HG02840 (cell line): ENCODE measurements around the gene ZFP62.
A peak's percentile ranks its signal among the peaks of the same experiment; 100 is the strongest.

ENCODE experiments used
- ATAC-seq: cut with Tn5 transposase; IDR thresholded peaks from one replicate; pipeline ENCODE4 v1.9.1; 2021; ENCODE audit warnings: mild to moderate bottlenecking, moderate library complexity, moderate number of reproducible peaks; ENCODE audit not compliant: unreplicated experiment, low FRiP score

The ZFP62 gene

GRCh38 chr5:180869587-180869986 is 8.5 kb upstream of the ZFP62 start:
- no peak for ATAC-seq

DNA sequence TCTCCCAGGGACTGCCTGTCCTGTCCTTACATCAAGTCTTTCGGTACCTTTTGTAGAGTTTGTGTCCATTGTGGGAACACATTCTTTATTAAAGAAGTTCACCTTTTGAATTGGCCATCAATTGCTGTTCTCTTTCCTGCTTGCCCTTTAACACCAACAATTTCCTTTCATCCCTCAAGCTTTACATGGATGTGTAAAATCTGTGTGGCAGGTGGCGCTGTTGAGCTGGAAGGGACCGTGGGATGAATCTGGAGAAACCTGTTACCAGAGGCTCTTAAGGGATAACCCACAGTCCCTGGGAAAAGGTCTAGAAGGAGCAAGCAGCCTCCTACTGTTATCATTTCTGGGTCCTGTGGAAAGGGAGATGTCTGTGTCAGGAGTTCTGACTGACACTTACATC is 7.9 kb upstream of the ZFP62 start:
- ATAC-seq: no peak

DNA sequence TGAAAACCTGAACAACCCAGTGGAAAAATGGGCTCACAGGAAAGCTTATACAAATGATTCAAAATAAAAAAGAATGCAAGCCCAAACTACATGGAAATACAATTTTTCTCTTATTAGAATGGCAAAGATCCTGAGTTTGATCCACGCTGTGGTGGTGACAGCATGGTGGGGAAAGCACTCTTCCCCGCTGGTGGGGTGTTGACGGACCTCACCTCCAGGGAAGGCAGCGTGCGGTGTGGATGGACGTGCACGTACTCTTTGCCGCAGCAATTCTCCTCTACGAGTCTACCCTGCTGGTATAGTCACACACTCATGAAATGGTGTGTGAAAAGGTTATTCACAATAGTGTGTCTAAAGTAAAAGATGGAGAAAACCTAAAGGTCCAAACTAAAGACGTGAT is 5.9 kb upstream of the ZFP62 start:
- ATAC-seq: no peak

- ATAC-seq: no peak
These were observed 5.1 kb upstream of the ZFP62 start for GRCh38 chr5:180865981-180866695.

DNA sequence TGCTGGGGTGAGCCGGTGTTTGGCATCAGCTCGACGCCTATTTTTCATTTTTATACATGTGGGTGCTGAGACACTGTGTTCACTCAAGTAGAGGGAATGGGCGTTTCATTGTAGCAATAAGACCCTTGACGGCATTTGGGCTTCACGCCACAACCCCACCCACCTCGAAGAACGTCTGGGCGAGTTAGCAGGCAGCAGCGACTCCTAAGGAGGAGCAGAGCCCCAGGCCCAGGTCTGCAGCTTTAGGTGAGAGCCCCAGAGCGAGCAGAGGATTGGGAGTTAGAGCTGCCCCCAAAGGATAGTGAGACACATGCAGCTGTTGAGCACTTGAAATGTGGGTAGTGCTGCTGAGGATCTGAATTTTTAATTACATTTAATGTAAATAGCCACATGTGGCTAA is 1.6 kb upstream of the ZFP62 start:
- no peak for ATAC-seq

GRCh38 chr5:180860273-180860886 is 696 bp downstream of the ZFP62 start:
- ATAC-seq: peak; percentile 41

GRCh38 chr5:180858586-180858985 is 2.5 kb downstream of the ZFP62 start:
- ATAC-seq: no peak

- no peak for ATAC-seq
These were observed 7.3 kb downstream of the ZFP62 start for GRCh38 chr5:180853848-180854176.

GRCh38 chr5:180853121-180853847 is 7.8 kb downstream of the ZFP62 start:
- no peak for ATAC-seq

DNA sequence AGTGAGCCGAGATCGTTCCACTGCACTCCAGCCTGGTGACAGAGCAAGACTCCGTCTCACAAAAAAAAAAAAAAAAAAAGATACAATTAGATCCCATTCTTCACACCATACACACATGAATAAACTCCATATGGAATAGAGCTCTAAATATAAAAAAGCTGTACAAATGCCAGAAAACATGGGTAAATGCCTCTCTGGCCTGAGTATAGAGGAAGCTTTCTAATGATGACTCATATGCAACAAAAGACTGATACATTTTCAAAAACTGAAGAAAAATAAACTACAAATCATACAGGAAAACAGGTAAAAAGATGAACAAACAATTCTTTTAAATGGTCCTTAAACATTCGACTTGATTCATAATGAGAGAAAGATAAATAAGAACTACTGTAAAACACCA is 8.6 kb downstream of the ZFP62 start:
- ATAC-seq: no peak

- no peak for ATAC-seq
These were observed 10.5 kb downstream of the ZFP62 start for GRCh38 chr5:180850434-180851078.

DNA sequence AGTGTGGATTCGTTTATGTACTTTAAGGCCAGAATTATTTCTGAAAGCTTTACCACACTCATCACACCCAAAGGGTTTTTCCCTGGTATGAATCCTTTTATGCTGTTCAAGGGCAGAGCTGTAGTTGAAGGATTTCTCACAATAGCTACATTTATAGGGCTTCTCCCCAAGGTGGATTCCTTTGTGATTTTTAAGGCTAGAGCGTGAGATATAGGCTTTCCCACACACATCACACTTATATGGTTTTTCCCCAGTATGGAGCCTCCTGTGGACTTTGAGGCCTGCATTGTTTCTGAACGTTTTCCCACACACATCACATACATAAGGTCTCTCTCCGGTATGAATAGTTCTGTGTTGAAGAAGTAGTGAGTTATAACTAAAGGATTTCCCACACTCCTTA is 11.2 kb downstream of the ZFP62 start:
- ATAC-seq: no peak

DNA sequence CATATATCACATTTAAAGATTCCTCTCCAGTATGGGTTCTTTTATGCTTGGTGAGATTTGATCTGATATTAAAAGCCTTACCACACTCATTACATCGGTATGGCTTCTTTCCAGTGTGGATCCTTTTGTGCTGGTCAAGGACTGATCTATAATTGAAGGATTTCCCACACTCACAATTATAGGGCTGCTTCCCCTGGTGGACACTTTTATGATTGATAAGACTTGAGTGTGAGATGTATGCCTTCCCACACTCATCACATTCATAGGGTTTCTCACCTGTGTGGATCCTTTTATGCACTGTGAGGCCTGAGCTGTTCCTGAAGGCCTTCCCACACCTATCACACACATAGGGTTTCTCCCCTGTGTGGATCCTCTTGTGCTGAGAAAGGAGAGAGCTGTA is 12.2 kb downstream of the ZFP62 start:
- ATAC-seq: no peak

DNA sequence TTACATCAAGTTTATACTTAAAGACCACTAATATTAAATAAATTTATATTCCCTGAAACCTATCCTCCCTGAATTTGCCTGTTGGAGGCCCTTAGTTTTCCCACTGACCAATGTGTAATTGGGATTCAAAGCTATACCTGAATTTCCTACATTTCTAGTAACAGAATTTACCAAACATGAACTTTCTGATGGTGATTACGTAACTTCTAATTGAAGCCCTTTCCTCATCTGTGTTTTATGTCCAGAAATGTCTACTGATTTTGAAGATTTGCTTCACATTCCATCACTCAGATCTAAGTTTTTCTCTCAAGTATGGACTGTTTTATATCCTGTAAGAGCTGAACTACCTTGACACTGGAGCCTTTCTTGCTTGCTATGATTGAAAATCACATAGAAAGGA is 12.8 kb downstream of the ZFP62 start:
- no peak for ATAC-seq

DNA sequence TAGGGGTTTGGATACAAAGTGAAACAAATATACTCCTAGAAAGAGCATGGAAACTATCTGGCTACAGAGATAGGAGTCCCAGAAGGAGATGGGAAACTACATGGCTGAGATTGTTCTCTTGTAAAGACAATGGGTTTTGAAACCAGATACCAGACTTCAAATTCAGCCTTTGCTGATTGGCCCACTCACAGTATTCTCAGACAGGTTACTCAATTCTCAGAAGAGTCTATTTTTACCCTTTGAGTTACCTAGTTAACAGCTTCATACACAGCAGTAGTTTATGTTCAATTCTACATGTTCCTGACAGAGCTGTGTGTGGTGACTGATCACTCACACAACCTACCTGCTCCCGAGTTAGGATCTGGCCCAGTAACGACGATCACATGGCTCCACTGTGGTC is 14.1 kb downstream of the ZFP62 start:
- ATAC-seq: no peak

DNA sequence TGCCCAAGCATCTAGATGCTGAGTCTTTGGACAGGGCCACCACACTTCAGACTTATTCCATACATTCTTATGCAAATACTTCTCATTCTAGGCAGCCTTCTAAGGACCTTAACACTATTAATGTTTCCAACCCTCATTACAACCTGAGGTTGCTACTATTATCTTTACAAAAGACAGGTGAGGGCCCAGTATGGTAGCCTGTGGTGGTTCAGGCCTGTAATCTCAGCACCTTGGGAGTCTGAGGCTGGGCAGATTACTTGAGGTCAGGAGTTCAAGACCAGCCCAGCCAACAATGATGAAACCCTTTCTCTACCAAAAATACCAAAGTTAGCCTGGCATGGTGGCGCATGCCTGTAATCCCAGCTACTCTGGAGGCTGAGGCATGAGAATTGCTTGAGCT is 16.2 kb downstream of the ZFP62 start:
- ATAC-seq: no peak

GRCh38 chr5:180844432-180844831 is 16.6 kb downstream of the ZFP62 start:
- no peak for ATAC-seq

DNA sequence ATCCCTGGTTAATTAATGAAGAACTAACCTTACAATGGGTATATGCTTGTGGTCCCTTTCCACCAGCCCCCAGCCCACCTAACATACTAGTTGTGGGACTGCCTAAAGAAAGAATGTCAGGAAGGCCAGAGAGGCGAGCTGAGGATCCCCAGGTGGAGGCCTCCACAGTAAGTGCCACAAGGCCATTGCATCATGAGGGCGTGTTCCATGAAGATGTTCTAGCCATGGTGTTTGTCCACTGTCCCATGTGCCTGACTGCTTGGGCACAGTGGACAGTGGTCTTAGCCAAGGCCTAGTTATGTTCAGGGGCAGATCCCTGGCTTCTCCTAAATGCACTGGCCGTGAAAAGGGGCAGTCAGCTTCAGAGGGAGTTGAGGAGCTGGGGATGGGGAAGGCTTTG is 21.1 kb downstream of the ZFP62 start:
- ATAC-seq: no peak

DNA sequence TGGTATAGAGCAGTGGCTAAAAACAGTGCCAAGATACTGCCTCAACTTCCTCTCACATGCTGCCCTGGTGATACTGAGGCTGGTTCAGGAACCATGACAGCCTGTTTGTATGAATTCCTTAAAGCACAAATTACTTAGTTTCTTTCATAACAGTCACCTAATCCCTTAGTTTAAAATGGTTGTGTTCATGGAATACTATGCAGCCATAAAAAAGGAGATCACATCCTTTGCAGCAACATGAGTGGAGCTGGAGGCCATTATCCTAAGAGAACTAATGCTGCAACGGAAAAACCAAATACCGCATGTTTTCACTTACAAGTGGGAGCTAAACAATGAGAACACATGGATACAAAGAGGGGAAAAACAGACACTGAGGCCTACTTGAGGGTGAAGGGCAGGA is 21.8 kb downstream of the ZFP62 start:
- ATAC-seq: no peak

DNA sequence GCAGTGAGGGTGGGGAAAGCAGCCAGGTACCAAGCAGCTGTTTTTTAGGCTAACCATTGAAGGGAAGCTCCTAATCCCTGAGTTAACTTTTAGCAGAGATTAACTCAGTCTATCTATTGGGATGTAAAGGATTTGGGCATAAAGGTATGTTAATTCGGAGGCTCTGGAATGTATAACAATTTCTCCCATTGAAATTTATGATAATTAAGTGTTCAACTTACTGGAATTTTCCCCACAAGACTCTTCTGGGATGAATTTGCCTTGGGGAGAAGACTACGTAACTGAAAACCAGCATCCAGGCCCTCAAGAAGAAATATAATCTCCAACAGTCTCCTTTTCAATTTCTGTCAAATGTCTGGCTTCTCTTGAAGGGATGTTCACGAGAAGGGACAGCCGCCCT is 23.6 kb downstream of the ZFP62 start:
- no peak for ATAC-seq

DNA sequence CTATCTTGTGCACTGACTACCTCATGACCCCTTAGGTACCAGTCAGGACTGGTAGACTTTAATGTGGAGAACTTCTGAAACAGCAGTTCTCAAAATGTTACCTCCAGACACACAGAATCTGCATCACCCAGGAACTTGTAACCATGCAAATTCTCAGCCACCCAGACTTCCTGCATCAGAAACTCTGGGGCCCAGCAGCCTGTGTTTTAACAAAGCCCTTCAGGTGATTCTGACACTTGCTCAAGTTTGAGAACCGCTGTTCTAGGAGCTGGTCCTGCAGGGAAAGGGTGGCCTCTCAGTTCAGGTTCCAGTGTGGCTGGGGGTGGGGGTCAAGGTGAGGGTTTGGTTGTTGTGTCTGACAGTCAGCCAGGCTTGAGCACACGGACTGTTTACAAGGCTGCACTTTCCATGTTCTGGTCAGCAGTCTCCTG is 28.4 kb downstream of the ZFP62 start:
- peak; percentile 38 for ATAC-seq
